Activated CD8-positive, alpha-beta memory T cell treated with anti-CD3 and anti-CD28 coated beads for 4 hours (primary cell): ENCODE results near the gene PRSS33.

Experiments
- DNase-seq, 2 donors: peaks; one replicate each; pipeline ENCODE4 v3.0.0-alpha.2; 2020; ENCODE audit warnings: low read depth in 2 of 2

The PRSS33 gene

GRCh38 chr16:2799205-2799858 is 12.0 kb upstream of the PRSS33 start:
- no peak for DNase-seq

GRCh38 chr16:2798723-2799204 is 11.4 kb upstream of the PRSS33 start:
- no peak for DNase-seq

- DNase-seq = no peak
Observed at GRCh38 chr16:2795395-2796143, 8.2 kb upstream of the PRSS33 start.

GRCh38 chr16:2792940-2793339 is 5.6 kb upstream of the PRSS33 start:
- no peak for DNase-seq

- DNase-seq = no peak
Observed at GRCh38 chr16:2791174-2791573, 3.8 kb upstream of the PRSS33 start.

GRCh38 chr16:2790631-2791030 is 3.3 kb upstream of the PRSS33 start:
- no peak for DNase-seq

GRCh38 chr16:2787961-2788360 is 601 bp upstream of the PRSS33 start:
- DNase-seq = no peak

- no peak for DNase-seq
Observed at GRCh38 chr16:2786826-2787151, 571 bp downstream of the PRSS33 start.

- DNase-seq = no peak
Observed at GRCh38 chr16:2786061-2786825, 1.1 kb downstream of the PRSS33 start.

- DNase-seq = peak in 1 of 2 donors; percentile 15
Observed at GRCh38 chr16:2785101-2785991, 2.0 kb downstream of the PRSS33 start.

GRCh38 chr16:2784358-2785100 is 2.8 kb downstream of the PRSS33 start:
- no peak for DNase-seq

GRCh38 chr16:2783581-2784357 is 3.6 kb downstream of the PRSS33 start:
- DNase-seq = no peak

GRCh38 chr16:2782583-2783351 is 4.6 kb downstream of the PRSS33 start:
- DNase-seq = no peak

- no peak for DNase-seq
Observed at GRCh38 chr16:2779978-2780898, 7.1 kb downstream of the PRSS33 start.

- DNase-seq = no peak
Observed at GRCh38 chr16:2779151-2779920, 8.0 kb downstream of the PRSS33 start.

GRCh38 chr16:2778630-2778958 is 8.8 kb downstream of the PRSS33 start:
- DNase-seq = no peak

GRCh38 chr16:2777903-2778629 is 9.3 kb downstream of the PRSS33 start:
- no peak for DNase-seq
